Neural cell (in vitro differentiated cells): Measurements from ENCODE around the gene RASAL3.

ENCODE experiments used
- CTCF ChIP-seq: fragments of 450-650 bp; IDR thresholded peaks from 2 replicates; pipeline ENCODE4 v1.5.1; 2014; ENCODE audit warnings: antibody characterized with exemption, mild to moderate bottlenecking, moderate library complexity; ENCODE audit not compliant: poor library complexity, severe bottlenecking
- EP300 ChIP-seq: fragments of 450-650 bp; conservative IDR thresholded peaks from 2 replicates; pipeline ENCODE4 v1.6.1; 2014; ENCODE audit warnings: antibody characterized with exemption, mild to moderate bottlenecking, moderate library complexity; ENCODE audit not compliant: poor library complexity, severe bottlenecking
- EZH2 ChIP-seq: fragments of 200-600, 300-800 bp; shearing (Covaris generic), sonication (generic); IDR thresholded peaks from 2 replicates; pipeline ENCODE4 v1.6.1; 2014; ENCODE audit warnings: antibody characterized with exemption, low read length, borderline replicate concordance, mild to moderate bottlenecking; ENCODE audit not compliant: insufficient read depth, poor library complexity, severe bottlenecking
- MXI1 ChIP-seq: fragments of 450-650 bp; conservative IDR thresholded peaks from 2 replicates; pipeline ENCODE4 v1.6.1; 2014; ENCODE audit warnings: antibody characterized with exemption, mild to moderate bottlenecking; ENCODE audit not compliant: poor library complexity, severe bottlenecking
- POLR2AphosphoS5 ChIP-seq: IDR thresholded peaks from 2 replicates; pipeline ENCODE4 v1.6.1; 2012
- RAD21 ChIP-seq: fragments of 450-650 bp; conservative IDR thresholded peaks from 2 replicates; pipeline ENCODE4 v1.6.1; 2014; ENCODE audit warnings: antibody characterized with exemption, mild to moderate bottlenecking, moderate library complexity
- REST ChIP-seq: IDR thresholded peaks from 2 replicates; pipeline ENCODE4 v1.6.1; 2012; ENCODE audit warnings: borderline replicate concordance
- SMC3 ChIP-seq: fragments of 450-650 bp; conservative IDR thresholded peaks from 2 replicates; pipeline ENCODE4 v1.6.1; 2014; ENCODE audit warnings: antibody characterized with exemption, mild to moderate bottlenecking, moderate library complexity; ENCODE audit not compliant: poor library complexity
- TAF1 ChIP-seq: IDR thresholded peaks from 2 replicates; pipeline ENCODE4 v1.6.1; 2012; ENCODE audit warnings: low read depth

DNA sequence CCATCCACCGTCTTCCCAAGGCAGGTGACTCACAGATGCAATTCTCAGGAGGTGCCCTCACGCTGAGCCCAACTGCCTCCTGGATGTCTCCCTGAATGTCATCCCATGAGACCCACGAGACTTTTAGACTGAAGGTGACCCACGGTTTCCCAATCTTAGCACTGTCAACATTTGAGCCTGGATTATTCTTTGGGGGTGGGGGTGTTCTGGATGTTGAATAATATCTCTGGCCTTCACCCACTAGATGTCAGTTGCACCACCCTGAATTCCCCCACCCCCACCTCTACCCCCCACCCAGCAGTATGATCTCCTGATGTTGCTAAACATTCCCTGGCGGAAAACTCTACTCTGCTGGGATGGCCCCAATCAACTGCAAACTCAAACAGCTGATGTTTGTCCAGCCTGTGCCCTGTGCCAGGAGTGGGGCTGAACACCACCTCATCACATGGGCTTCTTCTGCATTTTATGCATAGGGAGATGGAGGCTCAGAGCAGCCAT is 41.8 kb upstream of the RASAL3 start:
- TF ChIP-seq CTCF (no peak), POLR2AphosphoS5 (no peak), SMC3 (no peak), REST (no peak), EZH2 (no peak), RAD21 (no peak), EP300 (no peak), TAF1 (no peak), MXI1 (no peak)
